GM12875 (cell line): ENCODE results near the gene ATP8B3.

ENCODE experiments used
- H3K4me3 ChIP-seq: one replicate; pipeline ENCODE4 v1.5.1; 2011; ENCODE audit warnings: low read depth, low read length, control low read depth
- TF ChIP-seq, protein P1 (sequence below): IDR thresholded peaks from 2 replicates; pipeline ENCODE4 v1.5.1; 2011; ENCODE audit warnings: low read depth, mild to moderate bottlenecking, control low read depth, inconsistent platforms, low read length, moderate library complexity, borderline replicate concordance; ENCODE audit not compliant: insufficient read depth

Gene ATP8B3

DNA sequence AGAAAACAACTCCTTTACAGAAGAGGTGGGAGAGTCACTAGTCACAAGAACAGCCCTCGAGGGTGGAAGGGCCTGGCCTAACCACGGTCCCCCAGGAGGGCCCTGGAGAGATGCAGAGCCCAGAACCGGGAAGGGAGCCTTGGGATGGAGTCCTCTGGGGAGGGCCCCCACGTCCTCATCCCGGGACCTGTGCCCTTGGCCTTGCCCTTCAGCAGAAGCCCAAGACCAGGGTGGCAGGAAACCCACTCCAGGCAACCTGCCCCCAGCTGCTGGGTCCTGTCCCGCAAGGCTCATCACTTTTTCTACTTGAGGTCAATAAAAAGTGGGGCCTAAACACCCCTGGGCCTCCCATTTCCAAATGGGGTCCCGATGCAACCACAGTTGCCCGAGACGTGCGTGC, 2.3 kb upstream of the ATP8B3 start:
- no peak overlapping the region for H3K4me3 ChIP-seq
- TF ChIP-seq, protein P1, sequence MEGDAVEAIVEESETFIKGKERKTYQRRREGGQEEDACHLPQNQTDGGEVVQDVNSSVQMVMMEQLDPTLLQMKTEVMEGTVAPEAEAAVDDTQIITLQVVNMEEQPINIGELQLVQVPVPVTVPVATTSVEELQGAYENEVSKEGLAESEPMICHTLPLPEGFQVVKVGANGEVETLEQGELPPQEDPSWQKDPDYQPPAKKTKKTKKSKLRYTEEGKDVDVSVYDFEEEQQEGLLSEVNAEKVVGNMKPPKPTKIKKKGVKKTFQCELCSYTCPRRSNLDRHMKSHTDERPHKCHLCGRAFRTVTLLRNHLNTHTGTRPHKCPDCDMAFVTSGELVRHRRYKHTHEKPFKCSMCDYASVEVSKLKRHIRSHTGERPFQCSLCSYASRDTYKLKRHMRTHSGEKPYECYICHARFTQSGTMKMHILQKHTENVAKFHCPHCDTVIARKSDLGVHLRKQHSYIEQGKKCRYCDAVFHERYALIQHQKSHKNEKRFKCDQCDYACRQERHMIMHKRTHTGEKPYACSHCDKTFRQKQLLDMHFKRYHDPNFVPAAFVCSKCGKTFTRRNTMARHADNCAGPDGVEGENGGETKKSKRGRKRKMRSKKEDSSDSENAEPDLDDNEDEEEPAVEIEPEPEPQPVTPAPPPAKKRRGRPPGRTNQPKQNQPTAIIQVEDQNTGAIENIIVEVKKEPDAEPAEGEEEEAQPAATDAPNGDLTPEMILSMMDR, result no peak

DNA sequence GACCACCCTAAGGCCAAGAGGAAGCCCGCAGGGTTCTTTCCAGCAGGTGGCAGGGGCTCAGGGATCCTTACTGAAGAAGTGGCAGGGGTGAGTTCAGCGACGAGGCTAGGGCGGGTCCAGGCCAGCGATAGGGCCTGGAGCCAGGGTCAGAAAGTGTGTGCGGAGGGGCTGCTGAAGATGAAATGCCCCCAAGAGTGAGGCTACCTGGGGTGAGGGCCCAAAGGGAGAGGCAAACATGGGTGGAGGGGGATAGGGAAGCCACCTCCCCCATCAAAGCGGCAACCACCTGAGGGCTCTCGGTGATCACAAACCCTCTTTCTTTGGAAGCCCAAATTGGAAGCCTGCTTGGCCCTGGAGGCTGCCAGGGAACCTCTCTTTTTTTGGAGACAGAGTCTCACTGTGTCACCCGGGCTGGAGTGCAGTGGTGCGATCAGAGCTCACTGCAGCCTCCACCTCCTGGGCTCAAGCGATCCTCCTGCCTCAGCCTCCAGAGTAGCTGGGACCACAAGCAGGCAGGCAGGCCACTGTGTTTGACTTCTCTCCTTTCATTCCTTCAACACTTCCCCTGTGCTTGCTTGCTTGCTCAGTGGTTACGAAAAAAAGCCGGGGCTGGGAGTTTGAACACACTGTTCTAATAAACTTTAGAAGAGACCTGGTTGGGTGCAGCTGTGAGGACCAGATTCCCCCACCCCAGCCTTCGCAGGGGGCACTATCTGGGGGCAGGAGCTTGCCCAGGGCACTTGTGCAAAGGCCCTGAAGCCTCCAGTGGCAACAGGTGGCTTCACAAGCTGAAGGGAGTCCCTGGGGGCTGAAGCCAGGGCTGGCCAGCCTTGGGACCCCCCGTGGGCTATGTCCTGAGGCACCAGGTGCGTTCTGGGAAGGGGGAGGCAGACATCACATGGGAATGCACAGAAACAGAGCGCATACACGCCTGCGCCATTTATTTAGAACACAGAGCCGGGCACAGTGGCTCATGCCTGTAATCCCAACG, 1.4 kb upstream of the ATP8B3 start:
- TF ChIP-seq, protein P1, result no peak
- peak overlapping the region; percentile 47 for H3K4me3 ChIP-seq

DNA sequence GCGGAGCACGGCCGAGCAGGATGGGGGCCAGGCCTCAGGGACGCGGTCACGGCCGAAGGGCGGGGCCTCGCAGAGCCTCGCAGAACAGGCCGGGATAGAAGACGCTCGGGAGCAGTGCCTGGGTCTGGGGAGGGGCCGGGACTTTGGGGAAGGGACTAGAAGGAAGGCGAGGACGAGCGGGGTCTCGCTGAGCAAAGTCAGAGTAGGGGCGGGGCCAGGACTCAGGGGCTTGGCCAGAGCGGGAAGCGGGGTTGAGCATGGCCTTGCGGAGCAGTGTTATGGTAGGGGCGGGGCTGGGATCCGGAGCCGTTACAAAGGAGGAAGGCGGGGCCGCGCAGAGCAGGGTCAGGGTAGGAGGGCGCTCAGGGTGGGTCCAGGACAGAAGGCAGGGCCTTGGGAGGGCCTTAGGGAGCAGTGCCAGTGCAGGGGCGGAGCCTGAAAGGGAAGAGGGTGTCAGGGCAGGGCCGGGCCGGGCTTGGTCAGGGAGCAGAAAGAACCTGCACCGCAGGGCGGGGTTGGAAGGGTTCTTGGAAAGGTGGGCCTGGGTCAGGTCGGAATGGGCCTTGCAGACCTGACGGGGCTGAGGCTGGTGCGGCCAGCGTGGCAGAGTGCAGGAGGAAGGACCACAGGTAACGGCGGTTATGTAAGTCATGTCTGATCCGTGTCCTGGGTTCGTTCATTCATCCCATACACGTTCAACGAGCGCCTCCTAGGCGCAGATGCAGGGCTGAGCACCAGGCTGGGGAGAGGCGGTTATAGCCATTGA, 533 bp upstream of the ATP8B3 start:
- peak overlapping the region; percentile 47 for H3K4me3 ChIP-seq
- TF ChIP-seq, protein P1, result peak; percentile 73

DNA sequence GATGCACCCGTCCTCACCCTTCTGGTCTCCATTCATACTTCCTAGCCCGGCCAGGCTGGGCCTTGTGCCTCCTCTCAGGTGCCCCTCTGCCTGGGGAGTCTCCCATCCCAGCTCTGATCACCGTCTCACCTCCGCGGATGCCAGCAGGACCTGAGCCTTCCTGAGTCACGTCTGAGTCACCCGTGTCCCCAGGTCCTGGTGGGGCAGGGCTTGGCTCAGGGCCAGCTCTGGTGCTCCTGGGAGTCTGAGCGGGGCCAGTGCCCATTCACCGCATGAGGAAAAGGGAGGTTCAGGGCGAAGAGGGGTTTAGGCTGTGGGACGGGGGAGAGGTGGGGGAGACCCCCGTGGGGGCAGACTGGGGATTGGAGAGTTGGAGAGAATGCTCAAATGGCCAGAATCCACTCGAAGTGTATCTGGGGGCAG, 593 bp downstream of the ATP8B3 start:
- TF ChIP-seq, protein P1, result no peak
- peak overlapping the region; percentile 47 for H3K4me3 ChIP-seq

DNA sequence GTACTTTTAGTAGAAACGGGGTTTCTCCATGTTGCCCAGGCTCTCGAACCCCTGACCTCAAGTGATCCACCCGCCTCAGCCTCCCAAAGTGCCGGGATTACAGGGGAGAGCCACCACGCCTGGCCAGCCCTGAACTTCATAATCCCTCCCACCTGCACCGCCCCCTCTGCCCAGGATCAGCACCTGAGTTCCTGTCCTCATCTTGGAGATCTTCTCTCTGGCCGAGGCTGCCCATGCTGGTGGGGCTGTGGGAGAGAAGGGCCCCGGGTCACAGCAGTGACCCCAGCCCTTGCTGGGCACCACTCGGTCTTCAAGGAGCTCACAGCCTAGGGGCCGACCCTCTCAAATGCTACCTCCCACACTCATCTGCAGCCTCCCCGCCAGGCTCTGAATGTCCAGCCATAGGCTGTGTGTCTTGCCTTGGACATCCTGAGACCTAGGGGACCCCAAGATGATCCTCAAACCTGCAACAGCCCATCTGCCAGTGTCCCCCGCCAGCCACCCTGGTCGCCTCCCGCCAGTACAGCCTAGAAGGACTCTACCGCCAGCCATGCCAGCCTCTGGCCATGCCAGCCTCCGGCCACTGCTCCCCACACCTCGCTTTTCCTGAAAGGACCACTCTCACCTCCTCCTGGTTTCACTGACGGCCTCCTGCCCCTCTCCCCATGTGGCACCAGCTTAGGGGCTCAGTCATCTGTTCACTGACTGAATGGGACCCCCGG, 1.5 kb downstream of the ATP8B3 start:
- TF ChIP-seq, protein P1, result no peak
- H3K4me3 ChIP-seq, result no peak overlapping the region

DNA sequence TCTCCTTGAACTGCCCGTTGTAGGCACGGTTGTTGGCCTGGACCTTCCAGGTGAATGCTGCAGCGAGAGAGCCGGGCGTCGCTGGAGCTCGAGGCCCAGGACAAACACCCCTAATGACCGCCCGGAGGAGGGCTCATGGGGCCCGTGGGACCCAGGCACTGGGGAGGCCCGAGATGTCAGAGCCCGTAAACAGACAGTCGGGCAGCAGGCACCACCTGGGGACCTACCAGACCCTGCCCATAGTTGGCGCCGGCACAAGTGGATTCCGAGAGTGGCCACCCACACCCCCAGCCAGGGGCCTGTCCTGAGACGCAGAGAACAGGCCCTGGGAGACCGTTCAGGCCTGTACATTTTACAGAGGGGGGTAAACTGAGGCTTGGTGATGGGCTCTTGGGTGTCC, 2.4 kb downstream of the ATP8B3 start:
- TF ChIP-seq, protein P1, result no peak
- H3K4me3 ChIP-seq, result no peak overlapping the region
